Spleen (tissue), 7 donors: ENCODE data around the gene SLC22A23.

ENCODE experiments used
- CTCF ChIP-seq, 11 experiments: fragments of 200-600 bp in 7 of 11; fragments of 450-650 bp in 4 of 11; sonication (generic) in 4 of 11; IDR thresholded peaks in 8 of 11; conservative IDR thresholded peaks in 3 of 11; 1 replicate in 7 of 11; 2 replicates in 4 of 11; pipeline versions ENCODE4 v1.4.0 to v1.8.0; 2016 to 2021; ENCODE audit warnings: antibody characterized with exemption in 11 of 11, inconsistent platforms in 4 of 11, mild to moderate bottlenecking in 1 of 11
- POLR2A ChIP-seq, 3 donors: fragments of 450-650 bp; IDR thresholded peaks; one replicate each; pipeline ENCODE4 v1.5.1; 2017; ENCODE audit warnings: antibody characterized with exemption in 3 of 3, mild to moderate bottlenecking in 1 of 3
- POLR2AphosphoS5 ChIP-seq, 3 donors: sonication (generic); formaldehyde crosslinking; IDR thresholded peaks; one replicate each; pipeline ENCODE4 v1.5.1; 2017; ENCODE audit warnings: antibody characterized with exemption in 3 of 3
- donor health status: DM: no; HTN: no; CAD: no; lungs with moderate emphysema.
- donor health status: DM: no; HTN: no; CAD: no.
- donor health status: DM: no; HTN: no; CAD: no.

- TF ChIP-seq CTCF (IDR thresholded peaks at IDR 0.05 in 8 of 11, conservative IDR thresholded peaks at IDR 0.05 in 3 of 11) (no peak), POLR2A (IDR thresholded peaks at IDR 0.05) (no peak), POLR2AphosphoS5 (IDR thresholded peaks at IDR 0.05) (no peak)
These were observed 90.0 kb downstream of the SLC22A23 start for GRCh38 chr6:3366596-3367413.
